ENCODE measurements around the gene ARHGEF26.

ARHGEF26 gene

DNA sequence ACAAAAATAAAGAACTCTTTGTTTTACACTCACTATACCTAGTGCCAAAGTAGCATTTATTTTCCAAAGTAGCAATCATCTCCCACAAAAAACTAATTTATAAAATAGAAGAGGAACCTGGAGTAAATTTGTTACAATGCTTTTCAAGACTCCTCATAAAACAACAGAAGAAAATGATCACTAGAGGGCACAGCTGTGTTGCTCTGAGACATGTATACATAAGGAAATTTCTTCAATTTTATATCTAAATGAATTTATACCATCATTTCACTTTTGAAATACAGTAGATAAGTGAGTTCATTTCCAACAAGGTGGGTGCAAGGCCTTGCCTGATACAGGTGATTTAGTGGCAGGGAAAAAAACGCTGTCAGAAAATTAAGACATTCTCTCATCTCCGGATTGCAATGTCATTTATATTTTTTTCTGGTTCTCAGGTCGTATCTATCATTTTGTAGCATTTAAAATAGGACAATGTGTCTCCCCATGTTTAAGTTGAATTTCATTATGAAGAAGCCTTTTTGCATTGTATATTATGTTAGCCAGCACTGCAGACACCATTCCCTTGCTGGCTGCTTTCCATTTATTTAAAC, 25.3 kb upstream of the ARHGEF26 start:
- no peaks in the 10 kb centered on the region for H3K4me1 ChIP-seq (ENCODE audit: insufficient read depth, low read length)
- no peak overlapping the region for H3K27ac ChIP-seq (ENCODE audit: low read depth, low read length)
- H3K27me3 ChIP-seq (ENCODE audit: insufficient read depth, low read length): no peaks in the 10 kb centered on the region
- H3K9ac ChIP-seq (ENCODE audit: low read depth, low read length): no peak overlapping the region
- no peak overlapping the region for H3K4me3 ChIP-seq (ENCODE audit: low read length)
- 96% methylated on average over 3 of the region's 3 CpGs for WGBS
- no peaks in the 10 kb centered on the region for H3K36me3 ChIP-seq (ENCODE audit: insufficient read depth, low read length)
- H3K9me3 ChIP-seq (ENCODE audit: insufficient read depth, low read depth, low read length): no peaks in the 10 kb centered on the region

DNA sequence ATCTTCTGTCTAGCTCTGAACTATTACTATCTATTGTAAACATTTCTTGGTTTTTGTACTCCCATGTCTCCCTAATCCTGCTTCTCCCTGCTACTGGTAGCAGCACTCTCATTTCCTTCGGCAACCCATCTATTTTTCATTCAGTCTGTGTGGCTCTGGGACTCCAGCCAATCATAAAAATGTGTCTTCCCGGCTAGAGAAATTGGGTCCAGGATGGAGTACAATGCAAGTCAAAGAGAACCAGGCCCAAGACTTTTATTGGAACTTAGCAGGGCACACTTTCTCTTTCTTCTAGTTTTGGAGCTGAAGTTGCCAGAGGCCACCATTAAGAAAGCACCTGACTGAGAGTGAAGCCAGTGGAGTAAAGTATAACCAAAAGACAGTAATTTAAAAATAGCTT, 22.8 kb upstream of the ARHGEF26 start:
- H3K27ac ChIP-seq (ENCODE audit: low read depth, low read length): no peak overlapping the region
- H3K4me1 ChIP-seq (ENCODE audit: insufficient read depth, low read length): no peaks in the 10 kb centered on the region
- no peaks in the 10 kb centered on the region for H3K27me3 ChIP-seq (ENCODE audit: insufficient read depth, low read length)
- no peaks in the 10 kb centered on the region for H3K9me3 ChIP-seq (ENCODE audit: insufficient read depth, low read depth, low read length)
- H3K36me3 ChIP-seq (ENCODE audit: insufficient read depth, low read length): no peaks in the 10 kb centered on the region
- no peak overlapping the region for H3K4me3 ChIP-seq (ENCODE audit: low read length)
- H3K9ac ChIP-seq (ENCODE audit: low read depth, low read length): no peak overlapping the region
- 91% methylated on average over 2 of the region's 2 CpGs for WGBS

GRCh38 chr3:154100556-154100955, 20.6 kb upstream of the ARHGEF26 start:
- Histone ChIP-seq H3K27ac (ENCODE audit: low read depth, low read length) (no peak overlapping the region), H3K9ac (ENCODE audit: low read depth, low read length) (no peak overlapping the region), H3K36me3 (ENCODE audit: insufficient read depth, low read length) (no peaks in the 10 kb centered on the region), H3K4me3 (ENCODE audit: low read length) (no peak overlapping the region), H3K4me1 (ENCODE audit: insufficient read depth, low read length) (no peaks in the 10 kb centered on the region), H3K27me3 (ENCODE audit: insufficient read depth, low read length) (no peaks in the 10 kb centered on the region), H3K9me3 (ENCODE audit: insufficient read depth, low read depth, low read length) (no peaks in the 10 kb centered on the region)
- WGBS: 95% methylated on average over 6 of the region's 6 CpGs

- Histone ChIP-seq H3K27ac (ENCODE audit: low read depth, low read length) (no peak overlapping the region), H3K27me3 (ENCODE audit: insufficient read depth, low read length) (no peaks in the 10 kb centered on the region), H3K36me3 (ENCODE audit: insufficient read depth, low read length) (no peaks in the 10 kb centered on the region), H3K9me3 (ENCODE audit: insufficient read depth, low read depth, low read length) (no peaks in the 10 kb centered on the region), H3K9ac (ENCODE audit: low read depth, low read length) (no peak overlapping the region), H3K4me3 (ENCODE audit: low read length) (no peak overlapping the region), H3K4me1 (ENCODE audit: insufficient read depth, low read length) (no peaks in the 10 kb centered on the region)
- 91% methylated on average over 2 of the region's 2 CpGs for WGBS
Observed at GRCh38 chr3:154101250-154101649, 19.9 kb upstream of the ARHGEF26 start.

- Histone ChIP-seq H3K27ac (ENCODE audit: low read depth, low read length) (no peak overlapping the region), H3K4me3 (ENCODE audit: low read length) (no peak overlapping the region), H3K27me3 (ENCODE audit: insufficient read depth, low read length) (no peaks in the 10 kb centered on the region), H3K9me3 (ENCODE audit: insufficient read depth, low read depth, low read length) (no peaks in the 10 kb centered on the region), H3K4me1 (ENCODE audit: insufficient read depth, low read length) (no peaks in the 10 kb centered on the region), H3K9ac (ENCODE audit: low read depth, low read length) (no peak overlapping the region), H3K36me3 (ENCODE audit: insufficient read depth, low read length) (no peaks in the 10 kb centered on the region)
- WGBS: 90% methylated on average over 1 of the region's 1 CpG
Observed at GRCh38 chr3:154102225-154102624, 19.0 kb upstream of the ARHGEF26 start.

DNA sequence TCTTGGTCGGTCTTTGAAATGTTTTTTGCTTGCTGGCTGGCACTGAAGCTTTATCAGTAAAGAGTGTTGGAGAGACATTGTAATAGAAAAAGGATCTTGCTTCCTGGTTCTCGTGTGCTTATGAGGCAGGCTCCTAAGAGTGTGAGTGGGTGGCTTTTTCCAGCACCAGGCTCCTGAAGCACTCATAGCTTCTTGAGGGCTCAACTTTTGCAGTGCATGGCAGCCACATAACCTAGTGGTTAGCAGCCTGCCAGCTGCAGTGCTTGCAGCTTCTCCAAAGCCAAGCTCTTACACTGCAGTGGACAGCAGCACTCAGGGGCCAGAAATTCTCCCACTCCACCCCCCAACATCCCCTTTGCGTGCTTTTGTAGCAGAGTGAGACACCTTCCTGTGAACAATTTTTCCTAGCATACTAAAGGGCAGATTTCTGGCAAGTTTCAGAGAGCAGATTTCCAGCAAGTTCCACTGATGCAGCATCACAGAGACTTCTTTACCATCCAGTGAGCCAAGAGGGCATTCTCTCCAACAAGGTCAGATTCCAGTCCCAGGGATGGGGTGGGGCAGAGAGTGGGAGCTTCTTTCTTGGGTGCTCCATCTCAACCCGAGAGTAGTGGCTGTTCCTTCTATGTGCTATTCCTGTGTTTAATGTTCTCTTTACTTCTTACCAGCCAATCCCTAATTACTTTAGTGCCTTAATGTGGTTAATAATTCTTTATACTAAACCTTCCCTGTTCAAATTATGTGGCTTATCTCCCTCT, 15.8 kb upstream of the ARHGEF26 start:
- no peaks in the 10 kb centered on the region for H3K9me3 ChIP-seq (ENCODE audit: insufficient read depth, low read depth, low read length)
- WGBS: 90% methylated on average over 3 of the region's 4 CpGs
- no peaks in the 10 kb centered on the region for H3K27me3 ChIP-seq (ENCODE audit: insufficient read depth, low read length)
- H3K4me3 ChIP-seq (ENCODE audit: low read length): no peak overlapping the region
- no peak overlapping the region for H3K27ac ChIP-seq (ENCODE audit: low read depth, low read length)
- no peak overlapping the region for H3K9ac ChIP-seq (ENCODE audit: low read depth, low read length)
- H3K36me3 ChIP-seq (ENCODE audit: insufficient read depth, low read length): no peaks in the 10 kb centered on the region
- no peaks in the 10 kb centered on the region for H3K4me1 ChIP-seq (ENCODE audit: insufficient read depth, low read length)

DNA sequence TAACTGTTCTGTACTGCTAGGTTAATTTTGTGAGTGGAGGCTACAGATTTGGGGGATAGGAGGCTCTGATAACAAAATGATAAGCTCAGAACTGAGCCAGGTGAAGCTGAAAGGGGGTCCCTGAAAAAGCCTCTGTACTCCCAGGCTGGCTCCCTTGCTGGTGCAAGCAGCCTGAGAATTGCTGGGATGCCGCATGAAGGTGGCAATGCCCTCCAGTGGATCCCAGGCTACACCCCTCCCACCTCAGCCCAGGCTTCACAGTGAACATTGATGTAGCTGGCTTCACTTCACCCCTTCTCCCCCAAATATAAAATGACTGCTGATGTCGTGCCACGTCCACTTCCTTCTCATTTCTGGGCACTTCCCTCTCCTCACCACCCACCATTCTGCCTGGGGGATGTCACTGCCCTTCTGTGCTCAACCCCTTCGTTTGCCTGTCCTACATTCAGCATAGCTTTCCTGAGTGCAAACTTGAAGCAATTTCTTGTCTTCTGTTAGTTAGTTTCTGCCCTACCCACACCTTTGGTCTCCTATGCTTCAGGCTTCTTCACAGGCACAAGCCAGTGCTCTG, 9.7 kb upstream of the ARHGEF26 start:
- no peaks in the 10 kb centered on the region; the same call in 1 of the 2 replicates for H3K4me1 ChIP-seq (ENCODE audit: insufficient read depth, low read length)
- 85% methylated on average over 4 of the region's 4 CpGs for WGBS
- H3K9me3 ChIP-seq (ENCODE audit: insufficient read depth, low read depth, low read length): no peaks in the 10 kb centered on the region
- H3K27me3 ChIP-seq (ENCODE audit: insufficient read depth, low read length): no peaks in the 10 kb centered on the region
- H3K4me3 ChIP-seq (ENCODE audit: low read length): no peak overlapping the region
- no peaks in the 10 kb centered on the region for H3K36me3 ChIP-seq (ENCODE audit: insufficient read depth, low read length)
- no peak overlapping the region for H3K9ac ChIP-seq (ENCODE audit: low read depth, low read length)
- no peak overlapping the region for H3K27ac ChIP-seq (ENCODE audit: low read depth, low read length)

- Histone ChIP-seq H3K9me3 (ENCODE audit: insufficient read depth, low read depth, low read length) (no peaks in the 10 kb centered on the region), H3K27me3 (ENCODE audit: insufficient read depth, low read length) (no peaks in the 10 kb centered on the region), H3K9ac (ENCODE audit: low read depth, low read length) (no peak overlapping the region), H3K36me3 (ENCODE audit: insufficient read depth, low read length) (no peaks in the 10 kb centered on the region), H3K4me3 (ENCODE audit: low read length) (no peak overlapping the region), H3K27ac (ENCODE audit: low read depth, low read length) (no peak overlapping the region), H3K4me1 (ENCODE audit: insufficient read depth, low read length) (no peaks in the 10 kb centered on the region; the same call in 1 of the 2 replicates)
- 93% methylated on average over 3 of the region's 3 CpGs for WGBS
Observed at GRCh38 chr3:154112146-154112852, 8.9 kb upstream of the ARHGEF26 start.

DNA sequence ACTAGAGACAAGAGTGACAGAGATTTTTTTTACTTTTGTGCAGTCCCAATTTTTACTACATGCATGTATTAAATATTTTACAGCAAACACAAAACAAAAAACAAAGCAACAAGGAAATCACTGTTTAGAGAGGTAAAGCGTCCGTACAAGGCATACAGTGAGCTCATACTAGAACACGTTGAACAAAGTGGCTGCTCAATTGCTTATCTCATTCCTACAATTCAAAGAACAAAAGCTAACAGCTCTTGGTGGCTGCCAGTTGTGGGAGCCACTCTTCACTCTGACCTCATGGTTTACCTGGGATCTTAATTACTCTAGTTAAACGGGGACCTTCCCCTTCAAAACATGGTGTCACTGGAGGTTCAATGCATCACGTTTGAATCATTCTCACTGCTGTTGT, 7.6 kb upstream of the ARHGEF26 start:
- Histone ChIP-seq H3K9ac (ENCODE audit: low read depth, low read length) (no peak overlapping the region), H3K36me3 (ENCODE audit: insufficient read depth, low read length) (no peaks in the 10 kb centered on the region), H3K9me3 (ENCODE audit: insufficient read depth, low read depth, low read length) (no peaks in the 10 kb centered on the region), H3K27me3 (ENCODE audit: insufficient read depth, low read length) (no peaks in the 10 kb centered on the region), H3K4me3 (ENCODE audit: low read length) (no peak overlapping the region), H3K27ac (ENCODE audit: low read depth, low read length) (no peak overlapping the region), H3K4me1 (ENCODE audit: insufficient read depth, low read length) (no peaks in the 10 kb centered on the region; the same call in 1 of the 2 replicates)
- 82% methylated on average over 5 of the region's 5 CpGs for WGBS

GRCh38 chr3:154115332-154115731, 5.9 kb upstream of the ARHGEF26 start:
- no peak overlapping the region for H3K4me3 ChIP-seq (ENCODE audit: low read length)
- H3K9ac ChIP-seq (ENCODE audit: low read depth, low read length): no peak overlapping the region
- H3K36me3 ChIP-seq (ENCODE audit: insufficient read depth, low read length): no peaks in the 10 kb centered on the region
- H3K27me3 ChIP-seq (ENCODE audit: insufficient read depth, low read length): peaks cover 6% of the 10 kb centered on the region
- peaks cover 5% of the 10 kb centered on the region; the same call in 1 of the 2 replicates for H3K4me1 ChIP-seq (ENCODE audit: insufficient read depth, low read length)
- no peak overlapping the region for H3K27ac ChIP-seq (ENCODE audit: low read depth, low read length)
- WGBS: 58% methylated on average over 1 of the region's 2 CpGs
- H3K9me3 ChIP-seq (ENCODE audit: insufficient read depth, low read depth, low read length): no peaks in the 10 kb centered on the region

DNA sequence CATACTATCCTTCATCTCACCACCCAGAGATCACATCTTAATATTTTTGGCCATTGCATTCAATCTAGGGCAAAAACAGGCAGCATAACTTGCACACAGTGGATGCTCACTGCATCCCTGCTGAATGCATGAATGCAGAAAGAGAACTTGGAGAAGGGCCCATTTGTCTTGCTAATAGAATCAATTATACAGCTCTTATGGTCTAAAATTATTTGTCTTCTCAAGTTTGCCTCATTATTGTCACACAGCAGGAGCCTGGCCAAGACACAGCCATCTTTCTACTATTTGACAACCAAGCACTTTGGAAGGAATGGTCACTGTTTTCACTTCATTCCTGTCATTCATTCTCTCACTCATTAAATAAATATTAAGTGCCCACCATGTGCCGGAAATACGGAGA, 1.2 kb upstream of the ARHGEF26 start:
- Histone ChIP-seq H3K9ac (ENCODE audit: low read depth, low read length) (no peak overlapping the region), H3K4me1 (ENCODE audit: insufficient read depth, low read length) (peaks cover 7% of the 10 kb centered on the region; the same call in 1 of the 2 replicates), H3K9me3 (ENCODE audit: insufficient read depth, low read depth, low read length) (no peaks in the 10 kb centered on the region), H3K36me3 (ENCODE audit: insufficient read depth, low read length) (no peaks in the 10 kb centered on the region), H3K4me3 (ENCODE audit: low read length) (no peak overlapping the region), H3K27ac (ENCODE audit: low read depth, low read length) (no peak overlapping the region), H3K27me3 (ENCODE audit: insufficient read depth, low read length) (peaks cover 34% of the 10 kb centered on the region)
- 75% methylated on average over 2 of the region's 2 CpGs for WGBS
